ENCODE measurements around the gene C2orf76. TPM values are rescaled to one million over a fixed set of nuclear protein-coding genes. Genes with fewer than 3 reads are reported as not detected.

Gene C2orf76
- total and polyA plus RNA-seq, 2 experiments from 2014 or later: 5.8 to 21.6 TPM

GRCh38 chr2:119288576-119288975 lies 78.1 kb downstream of the C2orf76 start:
- Mint-ChIP-seq H3K4me3 (no peak overlapping the region), H3K9me3 (no peaks in the 10 kb centered on the region), H3K27me3 (ENCODE audit: insufficient read depth, low read depth, poor library complexity) (peaks cover 7% of the 10 kb centered on the region), H3K36me3 (ENCODE audit: low read depth) (no peaks in the 10 kb centered on the region), H3K4me1 (no peaks in the 10 kb centered on the region; the same call in 1 of the 3 replicates), H3K27ac (no peak overlapping the region)
- H3K4me1 ChIP-seq (ENCODE audit: insufficient read depth): no peaks in the 10 kb centered on the region
- H3K4me3 ChIP-seq: no peak overlapping the region
- no peaks in the 10 kb centered on the region for H3K36me3 ChIP-seq (ENCODE audit: insufficient read depth)
- no peaks in the 10 kb centered on the region for H3K79me2 ChIP-seq (replicated peaks; ENCODE audit: insufficient read depth)
- no peaks in the 10 kb centered on the region for H3K27me3 ChIP-seq (ENCODE audit: insufficient read depth)
- H3K27ac ChIP-seq (ENCODE audit: low read depth): no peak overlapping the region
- H4K20me1 ChIP-seq (replicated peaks; ENCODE audit: insufficient read depth): no peaks in the 10 kb centered on the region
- TF ChIP-seq JUNB (IDR thresholded peaks at IDR 0.05; ENCODE audit: unreplicated experiment) (no peak), STAT1 (IDR thresholded peaks at IDR 0.05; ENCODE audit: unreplicated experiment) (no peak), CREB1 (CRISPR knock-in tag; IDR thresholded peaks at IDR 0.05; ENCODE audit: low read depth) (no peak), EZH2 (IDR thresholded peaks at IDR 0.05; ENCODE audit: low read depth, unreplicated experiment) (no peak), EZH2phosphoT487 (IDR thresholded peaks at IDR 0.05; ENCODE audit: unreplicated experiment) (no peak), NANOG (IDR thresholded peaks at IDR 0.05; ENCODE audit: borderline replicate concordance) (no peak), ZNF462 (CRISPR knock-in tag; IDR thresholded peaks at IDR 0.05) (no peak), REST (IDR thresholded peaks at IDR 0.05; ENCODE audit: unreplicated experiment) (no peak), ETS1 (IDR thresholded peaks at IDR 0.05) (no peak), CTCF (conservative IDR thresholded peaks at IDR 0.05; ENCODE audit: low read depth in 2 of 2) (no peak), ZNF331 (CRISPR knock-in tag; IDR thresholded peaks at IDR 0.05; ENCODE audit: low read depth) (no peak), POLR2AphosphoS5 (IDR thresholded peaks at IDR 0.05; ENCODE audit: low read depth) (no peak), ZNF114 (CRISPR knock-in tag; IDR thresholded peaks at IDR 0.05) (no peak)
- no peak overlapping the region for H2AFZ ChIP-seq
- no peaks in the 10 kb centered on the region for H3F3A ChIP-seq (replicated peaks; ENCODE audit: low read depth)
- no peak overlapping the region for H3K4me2 ChIP-seq
- no peak for DNase-seq (ENCODE audit: low spot score)
- ATAC-seq: no peak
- H3K9me2 ChIP-seq (ENCODE audit: insufficient read depth): no peaks in the 10 kb centered on the region

All from GM23338 (cell line).